SIG-M5 treated with dmso at 0.1 percent for 504 hours (cell line): ENCODE results near the gene SLC19A3.
"Not testable (repeated sequence)": the region's sequence is repeated elsewhere in the genome, so short reads cannot be mapped to it uniquely, and the experiment has no call there.

Experiments
- DNase-seq: peaks from one replicate; lab custom pipeline; 2025; ENCODE audit not compliant: unreplicated experiment; lab: John Stamatoyannopoulos, UW

The SLC19A3 gene

DNA sequence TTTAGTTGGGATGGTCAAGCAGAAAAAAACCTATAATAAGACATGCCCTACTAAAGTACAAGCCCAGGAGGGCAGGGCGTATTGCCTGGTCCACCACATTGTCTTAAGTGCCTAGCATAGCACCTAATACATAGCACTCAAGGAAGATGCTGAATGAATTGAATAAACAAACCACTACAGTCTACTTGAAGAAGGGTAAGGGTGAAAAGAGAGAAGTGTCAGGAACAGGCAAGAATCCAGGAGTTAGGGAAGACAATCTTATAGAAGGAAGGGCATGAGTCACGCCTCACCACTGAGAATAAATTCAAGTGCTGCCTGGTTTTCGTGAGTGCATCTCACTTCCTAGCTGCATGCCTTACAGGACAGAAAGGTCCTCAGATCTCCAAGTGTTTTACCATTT, 13.9 kb downstream of the SLC19A3 start:
- DNase-seq, result no peak

DNA sequence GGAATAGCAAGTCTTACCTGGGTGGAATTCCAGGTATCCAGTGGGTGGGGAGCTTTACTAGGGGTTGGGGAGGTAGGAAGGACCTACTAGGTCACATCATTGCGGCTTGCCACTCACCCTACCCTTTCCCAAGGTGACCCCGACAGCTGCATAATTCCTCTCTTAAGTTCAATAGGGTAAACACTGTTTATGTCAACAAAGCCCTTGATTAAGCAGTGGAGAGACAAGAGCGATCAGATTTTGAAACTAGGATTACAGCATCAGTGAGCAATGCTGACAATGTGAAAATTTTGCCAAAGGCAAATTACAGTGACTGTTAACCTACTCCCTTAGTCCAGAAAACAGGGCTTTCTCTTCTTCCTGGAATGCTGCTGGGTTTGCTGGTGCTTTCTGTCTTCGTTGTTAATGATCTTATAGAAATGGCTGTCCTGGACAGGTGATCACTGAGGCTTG, 14.5 kb downstream of the SLC19A3 start:
- DNase-seq, result peak; percentile 22

DNA sequence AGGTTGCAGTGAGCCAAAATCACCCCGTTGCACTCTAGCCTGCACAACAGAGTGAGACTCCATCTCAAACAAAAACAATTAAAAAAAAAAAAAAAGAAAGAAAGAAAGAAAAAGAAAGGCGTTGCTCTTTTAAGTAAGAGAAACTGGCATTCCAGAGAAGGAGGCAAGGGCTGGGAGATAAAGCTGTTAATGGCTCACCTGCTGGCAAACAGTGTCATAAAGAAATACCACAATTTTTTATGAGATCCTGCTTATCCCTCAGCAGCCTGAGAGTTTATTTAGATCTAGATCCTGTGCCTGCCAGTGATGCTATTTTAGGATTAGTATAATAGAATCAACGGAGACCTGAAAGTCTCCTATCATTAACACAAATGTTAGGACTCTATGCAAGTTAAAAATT, 16.3 kb downstream of the SLC19A3 start:
- no peak for DNase-seq

DNA sequence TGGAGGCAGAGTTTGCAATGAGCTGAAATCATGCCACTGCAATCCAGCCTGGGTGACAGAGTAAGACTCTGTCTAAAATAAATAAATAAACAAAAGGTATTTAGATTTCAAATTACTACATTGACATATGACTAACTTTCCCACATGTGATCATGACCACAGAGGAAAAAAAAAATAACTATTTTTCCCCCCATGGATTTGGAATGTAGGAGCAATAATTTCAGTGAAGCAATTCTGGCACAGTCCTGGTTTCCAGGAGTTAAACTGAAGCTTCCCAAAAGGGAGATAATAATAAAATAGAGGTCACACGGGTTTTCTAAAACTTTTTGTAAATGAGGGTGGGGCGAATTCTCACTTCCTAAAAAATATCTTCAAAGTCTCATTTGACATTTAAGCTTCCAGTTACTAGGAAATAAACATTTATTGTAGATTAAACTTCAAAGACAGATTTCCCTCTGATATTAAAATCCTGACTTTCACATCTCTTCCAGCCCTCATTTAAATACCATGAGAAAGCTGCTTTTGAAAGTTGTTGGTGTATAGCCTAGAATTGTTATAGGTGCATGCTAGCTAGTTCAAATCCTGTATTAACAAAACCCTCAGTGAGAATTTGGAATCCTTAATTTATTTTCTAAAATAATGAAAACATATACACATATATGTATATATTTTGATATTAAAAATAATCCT, 20.7 kb downstream of the SLC19A3 start:
- DNase-seq, result no peak

DNA sequence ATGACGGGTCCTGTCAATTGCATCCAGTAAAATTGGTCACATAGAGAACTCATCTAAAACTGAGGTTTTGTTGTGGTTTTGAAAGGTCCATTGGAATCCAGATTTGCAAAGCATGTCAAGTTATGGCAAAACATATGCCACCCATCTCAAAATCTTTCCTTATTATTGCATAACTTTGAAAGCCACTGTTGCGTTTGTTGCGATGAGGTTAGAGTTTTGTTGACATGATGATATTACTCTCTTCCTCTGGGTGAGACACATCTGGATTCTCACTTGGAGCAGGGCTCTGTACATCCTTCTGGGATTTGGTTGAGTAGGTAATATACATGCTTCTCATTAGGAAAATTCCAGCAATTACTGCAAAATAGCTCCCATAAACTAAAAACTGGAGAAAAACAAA, 30.6 kb downstream of the SLC19A3 start:
- DNase-seq, result no peak

DNA sequence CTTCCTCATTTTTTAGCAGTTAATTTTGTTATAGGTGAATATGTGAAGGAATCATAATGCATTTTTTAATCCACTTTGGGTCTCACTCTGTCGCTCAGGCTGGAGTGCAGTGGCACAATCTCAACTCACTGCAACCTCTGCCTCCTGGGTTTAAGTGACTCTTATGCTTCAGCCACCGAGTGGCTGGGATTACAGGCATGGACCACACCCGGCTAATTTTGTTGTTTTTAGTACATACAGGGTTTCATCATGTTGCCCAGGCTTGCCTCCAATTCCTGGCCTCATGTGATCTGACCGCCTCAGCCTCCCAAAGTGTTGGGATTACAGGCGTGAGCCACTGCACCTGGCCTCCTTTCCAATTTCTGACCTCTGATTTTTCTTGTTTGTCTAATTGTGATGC, 33.6 kb downstream of the SLC19A3 start:
- no peak for DNase-seq

DNA sequence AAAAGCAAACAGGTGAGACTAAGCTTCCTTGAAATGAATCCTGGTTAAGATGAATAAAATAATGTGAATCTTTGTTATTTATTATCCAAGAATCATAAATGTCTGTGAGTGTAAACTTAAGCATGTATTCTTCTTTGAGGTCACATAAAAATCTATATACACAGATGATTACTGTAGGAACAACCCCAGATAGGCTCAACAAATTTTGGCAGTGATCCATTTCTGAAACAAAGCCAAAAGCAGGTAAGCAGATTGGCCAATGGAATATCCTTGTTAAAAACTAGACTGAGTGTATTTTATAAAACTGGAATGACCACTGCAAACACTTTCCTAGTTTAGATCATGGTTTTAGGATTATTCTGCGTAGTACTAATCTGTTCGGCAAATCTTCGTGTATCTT, 39.9 kb downstream of the SLC19A3 start:
- DNase-seq, result no peak

DNA sequence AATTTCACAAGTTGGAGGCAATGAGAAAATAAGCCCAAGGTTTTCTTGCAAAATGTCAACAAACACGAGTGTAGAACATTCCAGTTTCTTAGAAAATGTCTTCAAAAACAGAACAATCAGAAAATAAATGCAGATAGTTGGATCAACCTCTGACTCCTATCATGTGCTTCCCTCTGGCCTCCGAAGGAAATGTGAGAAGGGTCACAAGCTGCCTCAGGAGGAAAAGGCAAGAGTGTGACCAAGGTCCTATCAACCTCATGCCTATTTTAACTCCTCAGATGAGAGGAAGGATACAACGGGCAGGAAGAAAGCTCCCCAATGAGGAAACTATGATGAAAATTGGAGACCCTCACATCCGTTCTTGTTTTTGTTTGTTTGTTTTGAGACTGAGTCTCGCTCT, 43.3 kb downstream of the SLC19A3 start:
- no peak for DNase-seq

DNA sequence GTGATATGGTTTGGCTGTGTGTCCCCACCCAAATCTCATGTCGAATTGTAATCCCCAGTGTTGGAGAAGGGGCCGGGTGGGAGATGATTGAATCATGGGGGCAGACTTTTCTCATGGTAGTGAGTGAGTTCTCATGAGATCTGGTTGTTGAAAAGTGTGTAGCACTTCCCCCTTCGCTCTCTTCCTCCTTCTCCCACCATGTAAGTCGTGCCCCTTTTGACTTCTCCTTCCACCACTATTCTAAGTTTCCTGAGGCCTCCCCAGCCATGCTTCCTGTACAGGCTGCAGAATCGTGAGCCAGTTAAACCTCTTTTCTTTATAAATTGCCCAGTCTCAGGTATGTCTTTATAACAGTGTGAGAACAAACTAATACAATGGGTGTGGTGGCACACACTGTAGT, 44.2 kb downstream of the SLC19A3 start:
- DNase-seq, result peak; percentile 13

DNA sequence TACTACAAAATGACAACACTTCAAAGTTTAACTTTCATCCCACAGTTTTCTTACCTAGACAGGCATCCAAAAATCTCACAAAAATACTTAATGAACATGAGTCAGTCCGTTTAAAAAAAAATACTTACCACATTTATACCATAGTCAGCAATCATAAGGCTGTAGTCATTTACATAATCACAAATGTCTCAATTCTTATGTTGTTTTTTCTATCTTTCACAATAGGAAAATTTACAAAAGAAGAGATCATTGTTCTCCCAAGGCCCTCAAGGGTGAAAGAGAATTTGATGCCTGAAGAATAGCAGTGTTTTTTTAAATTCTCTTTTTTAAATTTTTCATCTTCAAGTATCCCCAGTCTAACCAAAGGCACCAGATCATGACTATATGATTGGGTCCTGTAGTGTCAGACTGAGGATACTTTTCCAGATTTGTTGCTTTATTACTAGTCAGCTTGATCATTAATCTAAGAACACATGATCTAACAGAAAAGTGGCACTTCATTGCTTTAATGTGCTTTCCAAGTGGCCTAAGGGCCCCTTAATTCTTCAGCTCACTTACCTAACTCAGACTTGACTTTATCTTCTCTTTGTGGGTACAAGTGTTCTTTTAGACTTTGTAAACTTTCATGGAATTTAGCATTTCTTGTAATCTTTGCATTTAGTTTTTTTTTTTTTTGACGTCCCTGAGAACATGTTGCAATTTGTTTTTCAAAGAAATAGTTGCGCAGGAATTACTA, 46.5 kb downstream of the SLC19A3 start:
- DNase-seq, result no peak

DNA sequence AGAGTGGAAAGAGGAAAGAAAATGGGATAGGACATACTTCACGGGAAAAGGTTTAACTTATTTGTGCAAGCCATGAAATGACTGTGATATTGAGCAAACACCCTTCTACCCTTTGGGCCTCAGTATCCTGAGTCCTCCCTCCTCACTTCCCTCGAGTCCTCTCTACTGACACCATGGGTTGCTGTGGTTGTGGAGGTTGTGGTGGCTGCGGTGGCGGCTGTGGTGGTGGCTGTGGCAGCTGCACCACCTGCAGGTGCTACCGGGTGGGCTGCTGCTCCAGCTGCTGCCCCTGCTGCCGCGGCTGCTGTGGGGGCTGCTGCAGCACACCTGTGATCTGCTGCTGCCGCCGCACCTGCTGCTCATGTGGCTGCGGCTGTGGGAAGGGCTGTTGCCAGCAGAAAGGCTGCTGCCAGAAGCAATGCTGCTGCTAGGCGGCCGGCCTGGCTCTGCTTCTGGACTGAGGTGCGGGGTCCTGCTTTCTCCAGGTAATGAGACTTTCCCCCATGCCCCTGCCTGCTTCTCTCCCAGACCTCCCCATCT, 51.1 kb downstream of the SLC19A3 start, which contains the start of gene SCYGR5:
Gene SCYGR5 (plus strand): TSS at position 174 of the 540 bp plus-strand sequence. CDS start 0 bp downstream, at position 174.
- not testable (repeated sequence) for DNase-seq

DNA sequence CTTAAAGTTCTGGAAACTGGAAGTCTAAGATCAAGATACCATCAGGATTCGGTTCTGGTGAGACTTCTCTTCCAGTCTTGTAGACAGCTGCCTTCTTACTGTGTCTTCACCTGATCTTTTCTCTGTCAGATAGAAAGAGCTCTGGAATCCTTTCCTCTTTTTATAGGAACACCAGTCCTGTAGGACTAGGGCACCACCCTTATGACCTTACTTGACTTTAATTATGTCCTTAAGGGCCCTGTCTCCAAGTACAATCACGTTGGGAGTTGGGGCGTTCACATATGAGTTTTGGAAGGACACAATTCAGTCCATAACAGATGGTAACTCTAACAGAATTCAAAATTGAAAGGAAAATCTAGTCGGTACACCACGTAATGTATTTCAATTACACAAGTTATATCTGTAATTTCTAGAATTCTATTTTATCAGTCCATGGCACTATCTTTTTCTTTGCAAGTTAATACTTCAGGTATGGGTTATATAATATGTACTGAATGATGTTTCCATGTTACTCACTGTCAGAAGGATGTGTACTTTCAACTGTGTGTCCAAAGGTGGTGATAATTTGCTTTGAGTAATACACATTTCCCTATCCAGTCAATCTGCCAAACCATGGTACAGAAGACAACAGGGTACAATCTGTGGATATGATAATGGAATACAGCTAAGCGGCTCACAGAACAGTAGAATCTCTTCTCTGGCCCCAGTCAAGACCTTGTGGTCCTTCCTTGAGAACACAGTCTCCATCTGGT, 52.5 kb downstream of the SLC19A3 start:
- no peak for DNase-seq

DNA sequence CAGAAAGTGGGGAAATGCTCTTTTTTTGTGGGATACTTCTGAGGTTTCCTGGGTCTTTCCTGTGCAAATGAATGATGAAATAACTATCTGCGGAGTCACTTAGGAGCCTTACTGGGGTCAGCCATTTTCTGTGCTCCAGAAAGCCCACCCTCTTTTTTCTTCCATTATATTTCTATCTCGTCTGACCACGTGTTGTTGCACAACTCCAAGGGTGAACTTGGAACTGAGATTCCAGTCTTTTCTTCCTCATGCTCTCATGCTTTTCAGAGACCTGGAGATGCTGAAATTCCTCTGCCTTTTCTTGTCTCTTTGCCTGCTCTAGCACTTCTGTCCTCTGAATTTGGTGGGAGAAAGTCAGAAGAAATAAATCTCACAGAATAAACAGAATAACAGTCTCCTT, 56.0 kb downstream of the SLC19A3 start:
- DNase-seq, result no peak

DNA sequence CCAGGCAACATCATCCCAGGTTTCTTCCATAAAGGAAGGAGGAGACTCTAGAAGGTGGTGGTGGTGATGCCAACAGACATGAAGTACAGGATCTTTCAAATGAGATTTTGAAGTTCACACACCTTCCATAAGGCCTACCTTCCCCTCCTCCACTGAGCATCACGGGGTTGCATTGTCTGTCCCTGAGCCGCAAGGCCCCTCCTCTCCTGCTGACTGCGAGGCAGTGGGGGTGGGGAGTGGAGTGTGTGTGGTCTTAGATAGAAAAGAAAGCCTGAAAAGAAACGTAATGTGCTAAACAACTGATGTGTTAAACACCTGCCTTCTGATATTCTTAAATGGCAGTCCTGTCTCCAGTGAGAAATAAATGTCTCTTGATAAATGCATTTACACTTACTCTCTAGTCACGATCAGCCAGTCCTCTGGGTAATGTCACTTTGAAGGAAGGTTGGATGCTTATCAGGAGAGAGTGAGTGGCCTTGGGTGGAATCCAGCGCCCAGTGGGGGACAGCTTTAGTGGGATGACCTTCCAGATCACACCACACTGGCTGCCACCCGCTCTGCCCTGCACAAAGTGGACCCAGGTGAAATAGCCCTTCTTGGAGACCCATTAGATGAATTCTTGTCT, 56.7 kb downstream of the SLC19A3 start:
- DNase-seq, result no peak

DNA sequence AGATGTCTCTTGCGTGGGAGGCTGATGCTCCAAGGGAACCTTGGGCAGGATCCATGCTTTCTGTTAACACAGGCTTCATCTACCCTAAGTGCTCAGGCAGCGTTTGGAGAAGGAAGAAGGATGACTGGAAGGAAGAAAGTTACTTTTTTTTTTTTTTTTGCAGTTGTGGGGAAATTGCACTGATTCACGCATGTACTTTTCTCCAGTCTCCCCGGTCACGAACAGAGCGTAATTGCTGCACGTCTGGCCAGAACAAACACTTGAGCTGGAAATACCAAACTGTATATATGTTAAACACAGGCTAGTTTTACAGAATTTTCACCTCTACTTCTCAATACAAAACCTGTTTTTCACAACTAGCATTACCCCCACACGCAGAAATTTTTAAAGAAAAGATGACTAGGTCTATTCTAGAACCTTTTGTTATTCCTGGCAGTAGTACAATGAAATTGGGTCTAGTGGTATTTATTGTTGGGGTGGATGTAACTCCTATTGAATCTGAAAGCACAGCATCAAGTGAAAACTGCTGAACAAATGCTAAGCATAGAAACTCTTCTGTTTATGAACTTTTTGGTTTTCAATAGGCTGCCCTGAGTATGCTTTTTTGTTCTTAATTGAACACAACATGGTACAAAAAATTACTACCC, 60.5 kb downstream of the SLC19A3 start:
- no peak for DNase-seq

DNA sequence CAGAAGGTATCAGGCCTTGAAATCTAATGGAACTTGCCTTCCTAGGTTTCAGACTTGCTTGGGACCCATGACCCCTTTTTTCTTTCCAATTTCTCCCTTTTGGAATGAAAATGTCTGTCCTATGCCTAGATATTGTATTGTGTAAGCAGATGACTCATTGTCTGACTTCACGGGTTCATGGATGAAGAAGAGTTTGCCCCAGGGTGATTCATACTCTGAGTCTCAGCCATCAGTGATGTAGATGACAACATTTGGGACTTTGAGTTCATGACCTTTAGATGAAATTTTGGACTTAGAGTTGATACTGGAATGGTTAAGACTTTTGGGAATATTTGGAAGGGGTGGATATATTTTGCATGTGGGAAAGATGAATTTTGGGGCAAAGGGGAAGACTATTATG, 62.4 kb downstream of the SLC19A3 start:
- DNase-seq, result peak; percentile 54

DNA sequence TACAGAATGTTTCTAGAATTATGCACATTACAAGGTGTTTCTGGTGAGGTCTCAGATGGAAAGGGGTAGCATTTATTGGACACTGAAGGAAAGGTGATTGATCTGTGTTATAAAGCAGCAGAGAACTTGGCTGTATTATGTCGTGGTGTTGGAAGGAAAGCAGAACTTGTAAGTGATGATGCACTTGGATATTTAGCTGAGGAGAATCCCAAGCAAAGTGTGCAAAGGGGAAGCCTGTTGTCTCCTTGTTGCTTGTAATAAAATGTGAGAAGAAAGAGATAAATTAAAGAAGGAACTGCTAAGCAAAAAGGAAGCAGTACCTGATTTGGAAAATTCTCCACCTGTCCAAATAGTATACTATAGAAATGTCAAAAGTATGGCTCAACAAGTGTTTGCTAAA, 63.4 kb downstream of the SLC19A3 start:
- DNase-seq, result no peak

DNA sequence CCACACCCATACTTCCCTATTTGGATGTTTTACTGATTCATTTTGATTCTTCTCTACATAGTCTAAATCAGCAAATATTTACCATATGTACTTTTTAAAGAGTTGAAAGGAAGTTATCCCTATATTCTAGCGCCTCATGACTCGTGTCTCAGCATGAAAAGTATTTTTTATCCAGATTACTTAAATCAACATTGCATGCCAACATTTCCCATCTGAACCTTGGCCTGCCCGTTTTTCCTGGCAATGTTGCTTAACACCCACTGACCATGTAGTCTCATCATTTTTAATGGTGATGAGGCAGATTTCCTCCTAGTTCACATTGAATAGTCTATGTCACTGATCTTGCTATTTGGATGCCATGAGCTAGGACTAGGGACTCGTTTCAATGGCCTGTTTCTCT, 64.4 kb downstream of the SLC19A3 start:
- no peak for DNase-seq

DNA sequence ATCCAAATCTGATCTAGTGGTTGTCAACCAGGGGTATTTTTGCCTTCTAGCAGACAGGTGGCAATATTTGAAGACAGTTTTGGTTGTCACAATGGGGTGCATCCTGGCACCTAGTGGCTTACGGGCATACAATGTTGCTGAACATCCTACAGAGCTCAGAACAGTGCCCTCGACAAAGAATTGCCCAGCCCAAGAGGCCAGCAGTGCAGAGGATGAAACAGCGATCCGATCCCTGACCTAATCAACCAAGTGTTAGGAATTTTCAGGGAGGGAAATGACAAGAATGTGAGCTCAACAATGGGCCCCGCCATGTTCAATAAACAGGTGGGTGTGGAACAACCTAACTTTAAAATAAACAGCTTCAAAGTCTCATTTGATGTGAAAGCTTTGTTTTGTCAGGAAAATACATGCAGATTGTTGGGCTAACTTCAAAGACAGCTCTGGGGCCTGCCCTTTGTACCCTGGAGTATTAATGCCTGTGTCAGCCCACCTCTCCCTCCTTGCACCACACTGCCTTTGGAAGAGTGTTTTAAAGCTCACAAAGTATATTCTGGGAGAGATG, 73.8 kb downstream of the SLC19A3 start:
- no peak for DNase-seq

DNA sequence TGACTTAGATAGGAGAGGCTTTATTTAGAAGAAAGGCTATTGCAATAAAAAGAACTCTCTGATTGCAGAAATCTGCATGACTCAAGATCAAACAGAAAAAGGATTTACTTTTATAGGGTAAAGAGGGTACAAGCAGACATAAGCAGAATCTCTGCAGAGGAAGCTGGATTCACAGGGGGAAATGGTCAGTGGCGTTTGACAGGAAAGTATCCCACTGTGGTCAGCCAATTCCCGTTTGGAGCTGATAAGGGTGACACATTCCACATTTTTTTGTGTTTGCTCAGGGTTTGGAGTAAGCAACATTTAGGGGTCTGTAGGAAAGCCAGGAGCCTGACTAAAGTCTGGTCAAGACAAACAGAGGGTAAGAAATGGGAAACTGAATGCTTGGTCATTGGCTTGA, 75.2 kb downstream of the SLC19A3 start:
- no peak for DNase-seq
